Brain pericyte (primary cell): ENCODE data around the gene LOXHD1.

Experiments
- DNase-seq: peaks from one replicate; pipeline ENCODE4 v3.0.0-alpha.2; 2012; ENCODE audit warnings: low read depth, low spot score

The LOXHD1 gene

DNA sequence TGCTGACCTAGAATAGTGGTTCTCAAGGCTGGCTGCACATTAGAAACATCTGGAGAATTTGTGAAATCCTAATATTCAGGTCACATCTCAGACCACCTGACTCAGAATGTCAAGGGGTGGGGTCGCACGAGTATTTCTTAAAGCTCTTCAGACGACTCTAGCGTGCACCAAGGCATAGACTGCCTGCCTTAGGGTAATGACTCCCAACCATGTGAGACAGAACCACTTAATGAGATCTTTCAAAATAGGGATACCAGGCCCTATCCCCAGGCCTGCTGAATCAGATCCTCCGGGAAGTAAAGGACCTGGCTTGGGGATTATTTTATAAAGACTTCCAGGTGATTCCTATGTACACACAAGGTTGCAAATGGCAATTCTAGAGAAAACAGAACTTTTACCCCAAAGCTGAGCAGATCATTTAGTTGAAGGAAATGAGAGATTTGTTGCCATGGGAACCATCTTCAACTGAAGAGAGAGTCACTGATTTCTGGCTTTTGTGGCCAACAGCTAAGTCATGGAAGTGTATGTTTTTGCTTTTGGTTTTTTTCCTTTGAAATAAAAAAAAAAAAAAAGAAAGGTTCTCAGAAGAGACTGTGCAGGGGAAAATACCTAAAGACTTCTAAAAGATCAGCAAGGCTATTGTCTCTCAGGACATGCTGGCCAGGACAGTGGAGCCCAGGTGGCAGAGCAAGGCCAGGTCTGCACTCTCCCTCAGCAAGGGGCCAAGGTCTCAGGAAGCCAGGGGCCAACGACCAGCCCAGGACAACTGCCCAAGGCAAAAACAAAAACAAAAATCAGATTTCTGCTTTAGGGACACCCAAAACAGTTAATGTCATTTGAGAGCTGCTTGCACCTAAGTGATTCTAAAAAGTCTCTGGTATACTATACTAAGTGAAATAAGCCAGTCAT lies 15.3 kb upstream of the LOXHD1 start:
- DNase-seq = no peak

DNA sequence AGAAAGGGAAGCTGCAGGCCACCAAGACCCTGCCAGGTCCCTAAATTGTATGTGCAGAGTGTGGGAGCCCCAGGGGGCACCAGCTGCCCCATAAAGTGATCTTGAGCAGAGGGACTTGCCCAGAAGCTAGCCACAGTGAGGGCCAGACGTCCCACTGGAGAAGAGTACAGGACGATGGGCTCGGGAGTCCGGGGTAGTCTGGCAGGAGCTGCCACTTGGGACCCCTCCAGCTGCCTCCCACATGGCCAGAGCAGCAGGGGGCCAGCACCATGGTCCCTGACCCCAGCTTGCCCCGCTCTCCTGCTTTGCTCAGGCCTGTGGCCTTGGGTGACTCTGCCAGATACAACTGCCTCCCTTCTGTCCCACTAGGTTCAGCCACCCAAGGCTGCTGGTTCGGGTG lies 11.7 kb upstream of the LOXHD1 start:
- DNase-seq = no peak

DNA sequence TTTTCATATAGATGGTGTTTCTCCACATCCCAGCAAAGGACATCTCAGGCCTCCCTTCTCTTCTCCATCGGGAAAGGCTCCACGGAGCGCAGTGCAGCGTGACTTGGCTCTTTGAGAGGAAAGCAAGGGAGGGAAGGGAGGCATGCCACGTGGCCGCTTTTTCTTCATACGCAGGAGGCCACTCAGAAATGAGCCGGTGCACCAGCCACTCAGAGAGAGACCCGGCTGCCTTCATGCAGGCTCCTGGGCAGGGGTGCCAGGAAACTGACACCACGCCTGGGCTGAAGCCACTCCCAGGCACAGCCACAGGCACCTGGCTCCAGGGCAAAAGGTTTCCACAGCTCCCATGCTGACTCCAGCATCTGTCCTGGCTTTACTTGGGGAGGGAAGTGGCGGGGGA lies 11.1 kb upstream of the LOXHD1 start:
- no peak for DNase-seq

DNA sequence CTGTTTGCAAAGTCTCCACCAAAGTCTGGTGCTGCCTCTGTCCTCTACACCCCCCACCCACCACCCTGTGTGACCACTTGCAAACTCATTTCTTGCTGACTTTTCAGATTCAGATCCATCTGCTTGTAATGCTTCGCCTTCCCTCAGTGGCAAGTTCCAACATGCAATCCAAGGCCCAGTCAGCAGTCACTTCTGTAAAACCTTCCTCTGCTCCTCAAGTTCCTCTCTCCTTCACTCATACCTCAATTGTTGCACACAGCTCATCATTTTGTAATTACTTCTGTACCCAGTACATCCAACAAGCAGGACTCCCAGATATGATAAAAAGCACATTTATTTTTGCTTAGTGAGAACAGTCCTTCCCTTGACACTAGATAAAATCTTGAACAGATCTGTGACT lies 6.5 kb upstream of the LOXHD1 start:
- no peak for DNase-seq

DNA sequence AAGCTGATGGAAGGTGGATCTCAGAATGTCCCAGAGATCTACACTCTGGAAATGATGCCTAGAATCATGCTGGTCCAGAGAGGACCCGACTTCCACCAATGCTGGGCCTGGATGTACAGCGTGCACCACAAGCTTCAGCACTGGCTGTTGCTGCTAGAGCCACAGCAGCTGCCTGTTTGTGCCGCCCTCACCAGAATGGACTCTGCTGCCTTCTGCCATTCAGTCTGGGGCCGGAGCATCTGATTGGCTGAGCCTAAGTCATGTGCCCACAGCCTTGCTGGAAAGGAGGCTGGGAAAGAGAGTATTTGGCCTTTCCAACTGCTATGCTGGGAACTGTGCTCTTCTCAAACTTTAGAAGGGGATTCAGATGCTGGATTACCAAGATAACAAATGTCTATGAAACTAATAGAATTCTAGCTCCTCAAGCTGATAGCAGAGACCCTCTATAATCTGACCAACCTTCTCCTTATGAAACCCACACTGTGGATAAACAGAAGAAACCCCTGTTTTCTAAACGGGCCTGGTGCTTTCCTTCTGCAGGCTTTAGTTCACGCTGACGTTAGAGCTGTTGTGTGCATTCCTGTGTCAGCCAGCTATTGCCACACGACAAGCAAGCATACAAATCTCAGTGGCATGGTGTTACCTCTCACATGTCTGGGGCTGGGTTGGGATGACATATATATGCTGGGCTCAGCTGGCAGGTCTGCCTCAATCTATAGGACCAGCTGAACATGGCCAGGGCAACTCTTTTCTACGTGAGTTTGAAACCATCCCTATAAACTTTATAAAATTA lies 4.1 kb upstream of the LOXHD1 start:
- DNase-seq = no peak

DNA sequence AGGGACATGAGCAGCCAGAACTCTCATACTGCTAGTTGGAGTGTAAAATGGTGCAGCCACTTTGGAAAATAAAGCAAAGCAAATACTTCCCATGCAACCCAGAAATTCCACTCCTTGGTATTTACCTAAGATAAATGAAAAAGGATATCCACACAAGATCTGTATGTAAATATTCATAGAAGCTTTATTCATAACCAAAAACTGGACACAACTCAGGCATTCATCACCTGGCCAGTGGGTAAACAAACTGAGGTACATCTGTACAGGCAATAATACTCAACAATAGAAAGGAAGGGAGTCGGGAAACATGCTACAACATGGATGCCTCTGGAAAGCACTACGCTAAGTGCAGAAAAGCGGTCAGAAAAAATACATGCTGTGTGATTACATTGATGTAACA lies 2.5 kb upstream of the LOXHD1 start:
- no peak for DNase-seq

DNA sequence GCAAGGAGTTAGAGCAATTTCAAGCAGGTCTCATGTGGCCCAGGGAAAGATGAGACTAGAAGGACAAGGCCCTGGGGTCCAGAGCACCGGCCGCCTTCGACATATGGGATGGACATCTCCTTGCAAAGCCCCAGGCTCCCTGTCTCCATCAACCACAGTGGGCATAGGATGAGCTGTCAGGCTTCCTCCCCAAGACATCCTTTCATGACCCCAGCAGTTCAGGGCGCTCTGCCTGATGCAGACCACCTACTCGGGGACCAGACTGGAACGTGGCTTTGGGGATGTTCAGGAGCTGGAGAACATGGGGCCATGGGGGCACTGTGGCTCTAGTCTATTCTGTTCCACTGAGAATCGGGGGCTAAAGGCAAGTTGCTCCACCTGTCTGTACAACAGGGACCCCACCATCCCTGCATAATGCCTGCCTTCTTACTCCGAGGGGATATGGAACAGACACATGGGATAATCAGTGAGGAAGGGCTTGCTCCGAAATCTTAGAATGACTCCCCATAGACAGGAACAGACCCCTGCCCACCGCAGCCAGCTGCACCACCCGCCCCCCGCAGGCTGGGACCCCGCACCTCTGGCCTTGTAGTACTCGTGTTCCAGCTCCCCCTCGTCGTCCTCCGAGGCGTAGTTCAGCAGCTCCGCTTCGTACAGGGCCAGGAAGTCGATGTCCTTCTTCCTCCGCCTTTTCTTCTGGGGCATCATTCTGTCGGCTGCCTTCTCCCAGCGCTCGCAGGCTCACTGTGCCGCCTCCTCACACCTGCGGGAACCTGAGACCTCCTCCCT lies 500 bp downstream of the LOXHD1 start:
- DNase-seq = no peak

DNA sequence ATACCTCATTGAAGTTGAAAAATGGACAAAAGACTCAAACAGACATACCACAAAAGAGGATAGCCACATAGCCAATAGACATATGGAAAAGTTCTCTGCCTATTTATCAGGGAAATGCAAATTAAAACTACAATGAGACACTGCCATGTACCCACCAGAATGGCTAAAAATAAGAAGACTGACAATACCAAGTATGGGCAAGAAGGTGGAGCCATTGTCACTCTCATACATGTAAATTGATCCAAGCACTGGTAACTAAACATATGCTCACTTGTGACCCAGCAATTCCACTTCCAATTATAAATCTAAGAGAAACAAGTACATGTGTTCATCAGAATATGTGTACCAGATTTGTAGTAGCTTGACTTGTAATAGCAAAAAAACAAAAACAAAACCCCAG lies 4.6 kb downstream of the LOXHD1 start:
- no peak for DNase-seq

DNA sequence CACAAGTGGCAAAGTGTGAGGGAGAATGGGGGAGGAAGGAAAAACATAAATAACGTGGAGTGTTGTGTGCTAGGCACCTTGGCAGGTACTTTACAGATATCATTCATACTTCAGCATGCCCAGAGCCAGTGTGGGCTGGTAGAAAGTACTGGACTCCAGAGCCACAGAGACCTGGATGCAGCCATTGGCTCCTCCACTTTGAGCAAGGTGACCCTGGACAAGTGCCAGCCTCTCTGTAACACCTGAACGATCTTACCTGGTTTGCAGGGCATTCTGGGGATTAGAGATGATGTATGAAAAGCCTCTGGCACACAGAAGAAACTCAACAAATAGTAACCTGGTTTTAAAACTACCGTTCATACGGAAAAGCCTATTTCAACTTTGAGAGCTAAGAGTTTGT lies 6.3 kb downstream of the LOXHD1 start:
- no peak for DNase-seq

DNA sequence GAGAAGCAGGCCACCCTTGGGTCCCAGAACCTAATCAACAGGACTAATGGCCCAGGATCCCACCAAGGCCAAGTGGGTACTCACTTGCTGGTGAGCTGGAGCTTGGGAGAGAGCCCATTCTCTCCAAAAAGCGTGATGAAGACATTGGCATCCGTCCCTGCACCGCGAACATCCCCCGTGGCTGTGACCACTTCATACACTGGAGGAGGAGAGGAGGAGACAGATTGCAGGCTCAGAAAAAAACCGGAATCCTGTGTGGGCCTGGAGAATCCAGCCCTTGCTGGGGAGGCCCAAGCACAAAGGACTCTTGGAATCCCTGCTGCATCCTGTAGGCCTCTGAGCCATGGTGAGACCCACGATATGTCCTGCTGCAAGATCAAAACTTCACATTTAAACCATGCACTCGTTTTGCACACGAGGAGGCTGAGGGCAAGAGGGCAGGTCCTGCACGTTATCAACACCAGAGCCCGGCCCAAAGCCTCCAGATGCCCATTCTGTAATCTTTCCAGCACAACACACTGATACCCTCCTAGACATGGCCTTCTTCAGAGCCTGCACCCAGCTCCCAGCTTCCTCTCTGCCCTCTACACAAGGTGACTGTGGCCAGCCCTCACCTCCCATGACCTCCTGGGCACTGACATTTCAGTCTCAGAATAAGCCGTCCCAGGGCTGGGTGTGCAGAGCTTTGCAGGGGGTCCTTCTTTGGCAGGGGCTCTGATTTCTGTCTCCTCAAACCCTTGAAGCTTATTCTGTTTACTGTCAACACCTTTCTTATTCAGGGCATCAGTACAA lies 7.8 kb downstream of the LOXHD1 start:
- DNase-seq = no peak

DNA sequence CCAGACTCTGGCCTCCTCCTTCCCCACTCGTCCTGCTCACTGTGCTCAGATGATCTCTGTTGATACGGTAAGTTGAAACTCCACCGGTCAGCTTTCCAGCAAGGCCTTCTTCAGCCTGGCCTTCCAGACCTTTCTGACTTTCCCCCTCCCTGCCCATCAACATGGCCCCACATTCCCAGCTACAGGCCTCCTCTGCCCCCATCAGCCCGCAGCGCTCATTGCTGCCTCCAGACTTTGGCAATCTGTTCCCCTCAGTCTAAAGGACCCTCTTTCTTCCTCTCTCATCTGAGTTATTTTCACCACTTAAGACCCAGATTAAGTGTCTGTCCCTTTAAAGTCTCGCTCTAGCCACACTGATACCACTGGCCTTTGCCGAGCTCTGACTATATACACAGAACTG lies 10.6 kb downstream of the LOXHD1 start:
- no peak for DNase-seq

DNA sequence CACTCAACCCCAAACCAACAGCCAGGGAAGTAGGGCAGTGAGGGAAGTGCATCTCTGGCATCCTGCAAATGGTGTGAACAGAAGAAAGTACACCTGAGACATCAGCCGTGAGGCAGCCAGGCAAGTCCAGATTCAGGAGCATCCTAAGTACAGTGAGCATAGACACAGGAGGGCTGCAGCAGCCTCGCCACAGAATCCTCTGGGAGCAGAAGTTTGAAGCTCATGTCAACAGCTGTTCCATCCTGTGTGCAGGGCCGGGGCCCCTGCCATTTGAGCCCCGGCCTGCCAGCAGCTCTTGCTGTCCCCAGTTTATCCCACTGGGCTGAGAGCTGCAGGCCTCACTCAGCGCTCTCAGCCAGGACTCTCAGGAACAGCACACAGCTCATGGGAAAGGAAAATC lies 14.5 kb downstream of the LOXHD1 start:
- no peak for DNase-seq

DNA sequence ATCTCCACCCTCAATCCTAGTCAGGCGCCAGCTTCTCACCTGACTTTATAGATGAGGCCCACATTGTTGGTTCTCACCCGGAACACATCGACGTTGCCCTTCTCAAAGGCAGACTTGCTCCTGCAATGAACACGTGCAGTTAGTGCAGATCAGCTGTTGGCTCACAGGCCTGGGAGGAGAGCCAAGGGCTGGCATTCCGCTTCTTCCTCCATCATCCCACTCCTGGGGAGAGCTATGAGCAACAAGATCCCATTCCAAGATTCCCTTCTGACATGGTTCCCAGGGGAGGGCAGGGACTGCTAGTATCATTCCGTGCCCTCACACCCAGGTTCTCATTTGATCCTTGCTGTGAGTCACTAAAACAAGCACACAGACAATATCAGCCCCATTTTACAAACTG lies 15.1 kb downstream of the LOXHD1 start:
- no peak for DNase-seq

DNA sequence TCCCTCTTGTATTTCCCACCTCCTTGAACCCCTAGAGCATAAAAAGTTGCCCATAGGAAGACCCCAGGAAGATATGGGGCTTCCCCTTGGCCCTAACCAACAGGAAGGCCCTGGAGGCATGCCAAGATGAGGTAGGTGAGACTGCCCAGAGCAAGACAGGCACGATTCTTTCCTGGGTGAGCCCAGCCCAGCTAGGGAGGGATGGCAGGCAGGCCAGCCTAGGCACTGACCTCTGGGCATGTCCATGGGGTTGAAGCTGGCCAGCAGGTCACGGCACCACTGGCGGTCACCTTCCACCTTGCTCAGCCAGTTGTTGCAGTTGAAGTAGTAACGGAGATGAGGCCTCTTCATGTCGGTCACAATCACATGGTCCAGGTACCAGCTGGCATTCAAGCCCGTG lies 17.6 kb downstream of the LOXHD1 start:
- no peak for DNase-seq

DNA sequence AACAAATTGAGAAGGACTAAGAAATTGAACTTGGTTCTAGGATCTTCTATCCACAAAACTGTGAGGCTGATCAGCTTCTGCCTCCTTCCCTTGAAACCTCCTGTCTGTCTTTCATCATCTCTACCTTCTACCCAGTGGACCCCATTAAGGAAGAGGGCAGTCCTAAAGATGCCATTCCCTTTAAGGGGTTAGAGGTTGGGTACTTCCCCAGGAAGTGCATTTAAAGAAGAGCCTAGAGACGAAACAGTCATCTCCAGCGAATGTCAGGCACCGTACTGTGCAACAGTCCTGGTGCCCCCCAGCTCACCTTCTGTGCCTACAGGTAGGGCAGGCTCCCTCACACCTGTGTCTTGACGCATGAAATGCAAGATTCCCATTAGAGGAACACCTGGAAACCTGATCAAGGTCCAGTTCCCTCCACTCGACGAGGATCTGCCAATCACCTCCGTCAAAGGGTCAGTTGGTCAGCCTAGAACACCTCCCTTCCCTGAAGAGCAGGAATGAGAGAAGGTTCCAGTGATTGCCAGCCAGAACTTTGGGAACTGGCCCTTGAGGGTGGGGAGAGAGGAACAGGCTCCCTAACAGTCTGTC lies 20.9 kb downstream of the LOXHD1 start:
- DNase-seq = no peak

DNA sequence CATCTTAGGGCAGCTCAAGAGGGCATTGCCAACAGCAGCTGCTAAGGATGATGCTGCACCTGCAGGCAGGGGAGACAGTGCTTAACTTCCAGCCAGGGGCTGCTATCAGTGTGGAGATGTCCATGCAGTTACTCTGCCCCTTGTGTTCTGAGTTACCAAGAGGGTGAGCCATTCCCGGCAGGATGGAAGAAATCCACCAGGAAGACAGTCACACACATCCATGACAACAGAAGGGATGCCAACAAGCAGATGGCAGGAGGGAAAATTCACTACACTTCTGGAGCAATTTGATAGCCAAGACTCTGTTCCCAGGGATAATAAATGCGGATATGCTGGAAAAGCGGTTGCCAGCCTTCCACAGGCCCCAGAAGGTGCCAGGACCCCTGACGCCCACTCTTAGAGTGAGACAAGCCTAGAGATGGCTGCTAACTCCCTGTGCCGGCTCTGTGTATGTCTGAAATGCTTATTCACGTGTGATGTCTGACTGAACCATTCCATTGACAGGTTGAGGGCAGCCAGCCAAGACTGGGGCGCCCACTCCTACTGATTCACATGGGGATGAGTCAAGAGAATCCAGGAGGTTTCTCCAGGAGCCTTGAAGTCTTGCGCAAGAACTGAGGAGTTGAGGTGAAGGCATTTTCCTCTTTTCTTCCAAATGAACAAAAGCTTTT lies 24.5 kb downstream of the LOXHD1 start:
- no peak for DNase-seq

DNA sequence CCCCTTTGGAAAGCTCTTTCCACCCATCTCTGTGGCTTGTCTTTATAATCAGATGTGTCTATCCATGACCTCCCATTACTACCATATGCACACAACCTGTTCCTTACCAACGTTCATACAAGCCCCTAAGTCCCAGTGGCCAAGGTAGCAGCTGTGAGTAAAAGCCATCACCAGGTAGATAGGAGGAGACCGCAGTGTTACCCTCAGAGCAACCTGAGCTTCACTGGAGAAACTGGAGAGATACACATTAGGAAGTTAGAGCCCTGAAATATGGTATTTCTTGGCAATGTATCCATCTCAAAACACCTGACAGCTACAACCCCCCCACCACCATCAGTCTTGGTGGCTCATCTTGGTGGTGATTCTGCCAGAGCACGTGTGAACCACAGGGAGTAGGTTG lies 26.0 kb downstream of the LOXHD1 start:
- no peak for DNase-seq

DNA sequence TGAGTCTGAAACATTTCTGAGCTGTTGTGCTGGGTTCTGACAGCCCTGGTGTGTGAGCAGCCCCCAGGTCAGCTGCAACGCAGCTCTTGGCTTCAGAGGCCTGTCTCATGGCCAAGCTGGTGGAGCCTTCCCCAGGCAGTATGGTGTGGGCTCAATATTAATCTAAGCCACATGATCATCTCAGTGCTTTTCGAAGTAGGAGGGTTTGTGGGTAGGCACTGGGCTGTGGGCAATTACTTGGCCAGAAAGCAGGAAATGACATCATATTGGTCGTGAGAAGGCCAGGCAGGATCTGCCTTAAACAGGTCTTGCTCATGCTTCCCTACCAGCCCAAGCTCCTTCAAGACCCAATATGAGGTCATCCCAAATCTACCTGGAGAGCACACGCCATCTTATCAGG lies 26.9 kb downstream of the LOXHD1 start:
- DNase-seq = no peak

DNA sequence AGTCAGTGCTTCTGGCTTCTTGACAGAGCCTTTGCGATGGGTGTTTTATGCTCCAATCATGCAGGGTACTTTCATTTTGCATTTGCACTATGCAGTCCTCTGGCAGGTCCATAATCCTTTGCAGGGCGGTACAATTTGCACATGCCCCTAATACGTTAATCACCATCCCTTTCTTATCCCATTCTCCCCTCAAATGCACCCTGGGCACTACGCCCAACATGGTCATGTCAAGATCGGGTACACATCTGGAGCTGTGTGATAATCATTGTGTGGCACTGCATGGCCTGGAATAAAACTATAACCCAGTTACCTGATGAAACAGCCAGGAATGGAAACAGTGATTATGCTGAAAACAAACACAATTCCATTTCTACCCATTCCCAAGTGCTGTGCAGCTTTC lies 27.7 kb downstream of the LOXHD1 start:
- no peak for DNase-seq

DNA sequence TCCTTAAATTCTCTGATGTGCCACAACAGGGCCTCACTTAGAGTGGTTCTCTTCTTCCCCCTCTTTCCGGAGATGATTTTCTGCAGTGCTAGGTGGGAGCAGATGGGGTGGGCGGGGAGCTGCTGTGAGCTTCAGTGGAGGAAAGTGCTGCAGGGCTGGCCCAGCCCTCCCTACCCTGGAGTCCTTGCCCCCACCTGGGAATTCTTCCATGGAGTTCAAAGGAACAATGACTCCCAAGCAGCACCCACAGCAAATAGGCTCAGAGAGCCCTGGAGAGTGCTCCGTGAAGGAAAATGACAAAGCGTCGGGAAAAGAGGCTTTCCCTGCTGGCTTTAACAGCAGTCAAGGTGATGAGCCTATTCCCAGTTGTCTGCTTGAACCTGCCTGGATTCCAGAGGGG lies 28.8 kb downstream of the LOXHD1 start:
- no peak for DNase-seq

DNA sequence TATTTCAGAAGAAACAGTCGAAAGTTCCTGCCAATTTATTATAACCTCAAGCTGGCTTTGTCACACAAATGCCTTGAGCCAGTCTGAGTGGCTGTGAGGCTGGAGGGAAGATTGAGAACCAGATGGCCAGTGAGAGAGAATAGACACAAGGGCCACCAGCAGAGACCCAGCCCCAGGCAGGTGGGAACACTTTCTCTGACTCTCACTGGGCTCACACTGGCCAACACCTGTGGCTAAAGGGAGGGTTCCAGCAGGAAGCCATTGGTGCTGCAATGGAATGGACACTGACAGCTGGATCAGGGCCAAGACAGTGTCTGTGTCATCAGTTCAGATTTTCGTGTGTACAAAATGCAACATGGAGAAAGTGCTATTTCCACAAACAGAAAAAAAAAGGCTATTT lies 29.9 kb downstream of the LOXHD1 start:
- no peak for DNase-seq
